Lower leg skin (tissue), 3 donors: ENCODE results near the gene PIP5KL1.

Experiments used
- POLR2A ChIP-seq, 2 donors: fragments of 450-650 bp; IDR thresholded peaks; one replicate each; pipeline ENCODE4 v1.6.1; 2016 to 2017; ENCODE audit warnings: antibody characterized with exemption in 2 of 2, mild to moderate bottlenecking in 1 of 2, moderate library complexity in 1 of 2
- TF ChIP-seq, protein P1 (sequence below), 3 donors: fragments of 450-650 bp; IDR thresholded peaks; one replicate each; pipeline ENCODE4 v1.5.1; 2016; ENCODE audit warnings: antibody characterized with exemption in 3 of 3, mild to moderate bottlenecking in 3 of 3, moderate library complexity in 2 of 3

DNA sequence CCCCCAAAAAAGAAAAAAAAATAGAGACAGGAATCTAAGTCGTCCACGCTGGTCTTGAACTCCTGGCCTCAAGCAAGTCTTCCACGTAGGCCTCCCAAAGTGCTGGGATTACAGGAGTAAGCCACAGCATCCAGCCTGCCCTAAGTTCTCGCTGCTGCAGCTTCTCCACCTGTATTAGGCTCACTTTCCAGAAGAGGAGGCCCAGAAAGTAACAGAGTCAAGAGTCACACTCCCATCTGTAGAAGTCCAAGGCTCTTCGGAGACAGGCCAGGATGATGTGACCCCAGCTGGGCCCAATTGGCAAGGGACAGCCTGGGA is 48.4 kb upstream of the PIP5KL1 start:
- TF ChIP-seq, protein P1, sequence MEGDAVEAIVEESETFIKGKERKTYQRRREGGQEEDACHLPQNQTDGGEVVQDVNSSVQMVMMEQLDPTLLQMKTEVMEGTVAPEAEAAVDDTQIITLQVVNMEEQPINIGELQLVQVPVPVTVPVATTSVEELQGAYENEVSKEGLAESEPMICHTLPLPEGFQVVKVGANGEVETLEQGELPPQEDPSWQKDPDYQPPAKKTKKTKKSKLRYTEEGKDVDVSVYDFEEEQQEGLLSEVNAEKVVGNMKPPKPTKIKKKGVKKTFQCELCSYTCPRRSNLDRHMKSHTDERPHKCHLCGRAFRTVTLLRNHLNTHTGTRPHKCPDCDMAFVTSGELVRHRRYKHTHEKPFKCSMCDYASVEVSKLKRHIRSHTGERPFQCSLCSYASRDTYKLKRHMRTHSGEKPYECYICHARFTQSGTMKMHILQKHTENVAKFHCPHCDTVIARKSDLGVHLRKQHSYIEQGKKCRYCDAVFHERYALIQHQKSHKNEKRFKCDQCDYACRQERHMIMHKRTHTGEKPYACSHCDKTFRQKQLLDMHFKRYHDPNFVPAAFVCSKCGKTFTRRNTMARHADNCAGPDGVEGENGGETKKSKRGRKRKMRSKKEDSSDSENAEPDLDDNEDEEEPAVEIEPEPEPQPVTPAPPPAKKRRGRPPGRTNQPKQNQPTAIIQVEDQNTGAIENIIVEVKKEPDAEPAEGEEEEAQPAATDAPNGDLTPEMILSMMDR (IDR thresholded peaks at IDR 0.05), result no peak
- no peak for TF ChIP-seq POLR2A (IDR thresholded peaks at IDR 0.05)
